VCaP (cell line): ENCODE results near the gene CSTF3.

Experiments
- H3K27ac ChIP-seq: fragments of 450-650 bp; 2 replicates; pipeline ENCODE4 v1.5.1; 2017
- CTCF ChIP-seq: fragments of 450-650 bp; conservative IDR thresholded peaks from 2 replicates; pipeline ENCODE4 v1.5.1; 2017; ENCODE audit warnings: mild to moderate bottlenecking, moderate library complexity

Gene CSTF3

GRCh38 chr11:33109294-33109895, 51.9 kb downstream of the CSTF3 start:
- H3K27ac ChIP-seq, result no peak overlapping the region
- no peak for TF ChIP-seq CTCF

GRCh38 chr11:33103836-33104235, 57.4 kb downstream of the CSTF3 start:
- H3K27ac ChIP-seq, result no peak overlapping the region
- no peak for TF ChIP-seq CTCF

- no peak for TF ChIP-seq CTCF
- no peak overlapping the region for H3K27ac ChIP-seq
These were observed 67.1 kb downstream of the CSTF3 start for GRCh38 chr11:33094157-33094556.

GRCh38 chr11:33089776-33090175, 71.5 kb downstream of the CSTF3 start:
- H3K27ac ChIP-seq, result no peak overlapping the region
- TF ChIP-seq CTCF, result no peak

DNA sequence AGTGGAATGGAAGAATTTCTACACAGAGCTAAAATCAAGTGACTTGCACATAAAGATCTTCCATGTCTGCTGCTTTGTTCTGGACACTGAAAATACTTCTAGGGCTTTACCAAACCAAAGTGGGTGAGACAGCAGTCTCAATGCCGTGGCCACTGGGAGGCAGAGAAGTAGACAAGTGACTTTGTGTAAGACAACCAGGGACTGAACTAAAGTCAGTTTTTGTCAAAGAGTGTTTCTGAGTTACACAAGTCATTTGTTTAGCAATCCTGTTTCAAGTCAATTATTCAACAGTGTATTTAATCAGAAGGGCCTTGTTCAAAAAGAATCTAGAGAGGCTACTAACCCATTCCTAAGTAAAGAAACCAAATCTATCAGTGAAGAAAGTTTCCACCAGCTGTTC, 75.3 kb downstream of the CSTF3 start:
- H3K27ac ChIP-seq, result no peak overlapping the region
- TF ChIP-seq CTCF, result no peak

DNA sequence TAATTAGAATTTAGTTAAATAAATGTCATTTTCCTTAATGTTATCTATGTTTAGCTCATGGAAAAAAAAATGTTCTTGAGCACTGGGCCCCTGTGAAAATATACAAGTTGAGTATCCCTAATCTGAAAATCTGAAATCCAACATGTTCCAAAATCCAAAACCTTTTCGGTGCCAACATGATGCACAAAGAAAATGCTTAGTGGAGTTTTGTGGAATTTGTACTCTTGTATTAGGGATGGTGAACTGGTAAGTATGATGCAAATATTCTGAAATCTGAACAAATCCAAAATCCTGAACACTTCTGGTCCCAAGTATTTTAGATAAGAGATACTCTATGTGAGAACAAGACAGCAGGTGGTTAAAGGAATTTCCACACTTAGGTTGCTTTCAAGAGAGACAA, 77.4 kb downstream of the CSTF3 start:
- no peak for TF ChIP-seq CTCF
- H3K27ac ChIP-seq, result no peak overlapping the region

DNA sequence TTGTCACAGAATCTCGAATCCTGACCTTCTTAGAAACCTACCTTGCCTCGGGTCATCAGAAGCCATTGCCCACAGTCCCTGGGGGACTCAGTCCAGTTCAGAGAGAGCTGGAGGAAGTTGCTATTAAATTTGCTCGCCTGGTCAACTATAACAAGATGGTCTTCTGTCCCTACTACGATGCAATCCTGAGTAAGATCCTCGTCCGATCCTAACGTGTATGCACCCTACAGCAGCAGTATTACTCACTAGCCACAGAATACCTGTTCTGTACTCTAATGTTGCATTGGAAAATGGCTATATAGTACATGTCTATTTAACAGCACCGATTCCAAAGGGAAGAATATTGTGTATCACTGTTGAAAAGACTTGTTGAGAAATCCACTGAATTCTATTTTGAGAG, 88.8 kb downstream of the CSTF3 start:
- no peak overlapping the region for H3K27ac ChIP-seq
- no peak for TF ChIP-seq CTCF
